HG02970 (cell line): ENCODE data around the gene IL36G.

ENCODE experiments used
- ATAC-seq: cut with Tn5 transposase; IDR thresholded peaks from one replicate; pipeline ENCODE4 v1.9.1; 2021; ENCODE audit warnings: mild to moderate bottlenecking, moderate library complexity, moderate number of reproducible peaks; ENCODE audit not compliant: unreplicated experiment, low FRiP score

The IL36G gene

GRCh38 chr2:112967023-112967422 is 10.8 kb upstream of the IL36G start:
- ATAC-seq, result no peak

GRCh38 chr2:112972423-112973086 is 5.3 kb upstream of the IL36G start:
- ATAC-seq, result no peak

GRCh38 chr2:112973156-112973555 is 4.7 kb upstream of the IL36G start:
- no peak for ATAC-seq

DNA sequence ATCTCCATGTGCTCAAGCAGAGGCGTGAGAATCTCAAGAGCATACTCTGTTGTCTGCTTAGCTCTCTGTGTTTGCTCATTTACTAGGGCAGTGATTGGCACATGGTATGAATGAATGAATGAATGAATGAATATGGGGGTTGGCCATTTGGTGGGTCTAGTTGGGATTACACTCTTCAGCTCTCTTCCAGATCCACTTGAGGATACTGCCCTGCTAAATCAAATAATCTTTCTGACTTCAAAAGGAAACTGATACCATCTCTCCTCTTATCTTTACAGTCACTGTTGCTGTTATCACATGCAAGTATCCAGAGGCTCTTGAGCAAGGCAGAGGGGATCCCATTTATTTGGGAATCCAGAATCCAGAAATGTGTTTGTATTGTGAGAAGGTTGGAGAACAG is 1.9 kb downstream of the IL36G start:
- no peak for ATAC-seq

- ATAC-seq, result no peak
Observed at GRCh38 chr2:112980537-112980936, 2.7 kb downstream of the IL36G start.

GRCh38 chr2:112985090-112985489 is 7.3 kb downstream of the IL36G start:
- ATAC-seq, result no peak

- no peak for ATAC-seq
Observed at GRCh38 chr2:112989611-112990010, 11.8 kb downstream of the IL36G start.

DNA sequence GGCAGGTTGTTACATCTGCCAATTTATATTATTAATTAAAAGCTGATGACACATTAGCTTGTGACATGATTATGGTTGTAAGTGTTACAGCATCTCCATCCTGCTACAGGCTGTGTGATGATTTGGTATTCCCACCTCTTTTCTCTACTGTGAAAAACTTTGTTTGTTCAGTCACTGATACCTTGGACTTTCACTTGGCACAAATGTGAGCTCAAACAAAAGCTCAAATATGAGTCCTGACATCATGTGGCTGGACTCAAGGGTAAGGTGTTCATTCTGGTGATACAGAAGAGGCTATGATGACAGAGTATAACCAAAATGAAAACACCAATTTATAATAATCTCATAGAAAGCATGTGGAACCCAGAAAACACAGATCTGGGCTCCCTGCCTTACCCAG is 16.0 kb downstream of the IL36G start:
- ATAC-seq, result no peak

DNA sequence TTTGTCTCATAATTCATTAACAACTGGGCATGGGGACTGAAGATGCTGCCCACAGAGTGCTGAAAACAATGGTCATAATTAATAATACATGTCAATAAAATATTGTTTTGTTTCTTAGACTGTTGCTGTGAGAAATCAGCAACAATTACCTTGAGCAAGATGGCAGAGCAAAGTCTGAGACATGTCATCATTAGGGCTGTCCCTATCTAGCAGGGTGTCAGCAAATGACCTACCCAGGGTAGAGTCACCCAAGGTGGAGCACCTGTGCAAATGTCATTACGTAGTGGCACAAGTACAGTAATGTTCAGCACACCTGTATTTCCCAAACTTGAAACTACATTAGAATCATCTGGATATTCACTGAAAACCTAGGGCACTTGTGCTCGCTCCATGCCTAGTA is 16.8 kb downstream of the IL36G start:
- ATAC-seq, result no peak

DNA sequence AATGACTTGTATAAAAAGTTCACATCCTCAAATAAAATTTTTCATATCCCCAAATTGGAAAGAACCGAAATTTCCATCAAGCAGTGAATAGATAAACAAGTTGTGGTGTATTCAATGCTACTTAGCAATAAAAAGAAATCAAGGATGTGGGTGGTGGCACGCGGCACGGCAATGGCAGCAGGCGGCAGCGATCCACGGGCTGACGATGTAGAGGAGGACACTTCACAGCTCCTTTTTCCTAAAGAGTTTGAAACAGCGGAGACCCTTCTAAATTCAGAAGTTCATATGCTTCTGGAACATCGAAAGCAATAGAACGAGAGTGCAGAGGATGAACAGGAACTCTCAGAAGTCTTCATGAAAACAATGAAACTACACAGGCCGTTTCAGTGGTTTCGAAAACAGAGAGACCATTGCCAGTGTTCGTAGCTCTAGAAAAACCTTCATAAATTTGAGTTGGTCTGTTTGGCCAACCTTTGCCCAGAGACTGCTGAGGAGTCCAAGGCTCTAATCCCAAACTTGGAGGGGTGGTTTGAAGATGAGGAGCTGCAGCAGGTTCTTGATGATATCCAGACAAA is 17.6 kb downstream of the IL36G start:
- no peak for ATAC-seq

DNA sequence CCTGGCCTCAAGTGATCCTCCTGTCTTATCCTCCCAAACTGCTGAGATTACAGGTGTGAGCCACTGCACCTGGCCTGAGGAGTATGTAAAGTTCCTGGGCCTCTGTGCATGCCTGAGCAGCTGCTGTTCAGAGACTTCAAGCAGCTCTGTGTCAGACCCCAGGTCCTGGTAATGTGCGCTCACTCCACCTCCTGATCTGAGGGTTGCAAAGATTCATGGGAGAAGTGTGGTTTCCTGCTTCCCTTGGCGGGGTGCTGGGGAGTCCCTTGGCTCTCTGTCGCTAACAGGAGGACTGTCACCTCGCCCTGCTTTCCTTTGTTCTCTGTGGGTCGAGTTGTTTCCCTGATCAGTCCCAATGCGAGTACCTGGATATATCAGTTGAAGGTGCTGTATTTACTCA is 18.8 kb downstream of the IL36G start:
- ATAC-seq, result no peak

- no peak for ATAC-seq
Observed at GRCh38 chr2:112997151-112997550, 19.3 kb downstream of the IL36G start.

DNA sequence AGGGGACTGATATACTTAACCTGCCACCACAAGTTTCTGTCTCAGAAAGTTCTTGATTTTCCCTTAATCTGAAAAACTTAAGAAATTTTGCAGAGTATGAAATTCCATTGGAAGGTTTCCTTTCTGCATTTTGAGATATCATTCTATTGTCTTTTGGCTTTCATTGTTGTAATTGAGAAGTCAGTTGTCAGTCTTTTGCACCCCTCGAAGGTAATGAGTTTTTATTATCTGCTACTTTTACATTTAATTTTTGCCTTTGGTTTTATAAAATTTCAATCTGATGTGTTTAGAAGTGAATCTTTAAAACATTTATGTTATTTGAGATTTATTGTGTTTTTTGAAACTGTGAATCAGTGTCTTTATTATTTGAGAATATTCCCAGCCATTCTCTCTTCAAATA is 22.6 kb downstream of the IL36G start:
- no peak for ATAC-seq

DNA sequence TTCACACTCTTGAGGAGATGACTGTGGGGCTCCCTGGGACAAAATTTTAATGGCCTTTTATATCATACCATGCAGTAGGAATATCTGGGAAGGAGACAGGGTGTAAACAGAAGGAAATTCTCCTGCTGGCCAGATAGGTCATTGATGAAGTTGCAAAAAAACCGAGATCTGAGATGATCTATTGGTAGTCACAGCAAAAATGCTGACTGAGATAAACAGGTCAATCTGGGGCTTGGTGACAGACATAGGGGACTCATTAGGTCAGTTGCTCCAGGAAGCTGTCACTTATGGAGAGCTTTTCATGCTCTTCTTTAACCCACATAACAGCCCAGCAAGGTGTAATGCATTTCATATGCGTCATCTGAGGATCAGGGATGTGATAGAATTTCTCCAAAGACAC is 24.9 kb downstream of the IL36G start:
- no peak for ATAC-seq

DNA sequence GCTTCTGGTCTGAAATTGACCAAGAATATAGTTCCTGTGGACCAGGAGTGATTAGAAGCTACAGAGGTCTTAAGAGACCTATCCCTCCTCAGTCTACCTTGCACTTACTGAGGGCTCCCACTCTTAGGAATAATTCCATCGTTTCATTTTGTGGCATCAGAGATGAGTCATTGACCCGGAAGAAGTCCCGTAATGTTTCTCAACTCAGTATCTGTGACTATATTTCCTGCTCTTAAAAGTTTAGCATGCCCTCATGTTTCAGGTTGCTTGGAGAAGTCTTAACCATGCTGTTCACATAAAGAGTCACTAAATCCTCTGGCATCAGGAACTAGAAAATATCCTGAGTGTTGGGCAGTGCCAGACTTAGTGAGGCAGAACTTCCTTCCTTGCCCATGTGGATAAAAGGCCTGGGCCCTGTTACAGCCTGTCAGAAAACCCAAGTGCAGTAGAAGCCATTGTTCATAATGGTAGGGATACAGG is 27.3 kb downstream of the IL36G start, which contains the start of gene IL36A:
IL36A (plus strand) TSS at position 430 of the 480 bp plus-strand sequence. CDS start 413 bp downstream, outside the sequence.
- no peak for ATAC-seq

DNA sequence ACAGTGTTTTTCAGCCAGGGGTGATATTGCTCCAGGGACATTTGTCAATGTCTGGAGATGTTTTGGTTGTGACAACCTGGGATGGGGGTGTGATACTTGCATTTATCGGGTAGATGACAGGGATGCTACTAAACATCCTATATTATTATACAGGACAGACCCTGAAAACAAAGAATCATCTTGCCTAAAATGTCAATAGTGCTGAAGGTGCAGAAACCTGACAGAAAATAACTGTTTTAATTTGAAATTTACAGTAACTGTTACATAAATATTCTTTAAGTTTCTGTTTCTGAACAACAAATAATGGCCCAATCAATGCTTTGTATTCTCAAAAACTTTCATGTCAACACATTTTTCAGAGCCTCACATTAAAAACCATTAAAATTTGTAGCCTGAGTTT is 29.4 kb downstream of the IL36G start:
- no peak for ATAC-seq

GRCh38 chr2:113009622-113010021 is 31.8 kb downstream of the IL36G start:
- ATAC-seq, result no peak

GRCh38 chr2:113010088-113010487 is 32.3 kb downstream of the IL36G start:
- no peak for ATAC-seq

DNA sequence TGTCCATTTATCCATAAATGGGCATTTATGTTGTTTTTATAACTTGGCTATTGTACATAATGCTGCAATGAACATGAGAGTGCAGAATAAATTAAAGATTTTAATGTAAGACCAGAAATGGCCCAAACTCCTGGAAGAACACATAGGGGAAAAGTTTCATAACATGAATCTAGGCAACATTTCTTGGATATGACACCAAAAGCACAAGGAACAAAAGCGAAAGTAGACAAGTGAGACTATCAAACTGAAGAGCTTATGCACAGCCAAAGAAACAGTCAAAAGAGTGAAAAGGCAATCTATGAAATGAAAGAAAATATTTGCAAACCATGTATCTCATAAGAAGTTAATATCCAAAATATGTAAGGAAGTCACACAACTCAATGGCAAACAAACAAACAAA is 33.3 kb downstream of the IL36G start:
- ATAC-seq, result no peak

DNA sequence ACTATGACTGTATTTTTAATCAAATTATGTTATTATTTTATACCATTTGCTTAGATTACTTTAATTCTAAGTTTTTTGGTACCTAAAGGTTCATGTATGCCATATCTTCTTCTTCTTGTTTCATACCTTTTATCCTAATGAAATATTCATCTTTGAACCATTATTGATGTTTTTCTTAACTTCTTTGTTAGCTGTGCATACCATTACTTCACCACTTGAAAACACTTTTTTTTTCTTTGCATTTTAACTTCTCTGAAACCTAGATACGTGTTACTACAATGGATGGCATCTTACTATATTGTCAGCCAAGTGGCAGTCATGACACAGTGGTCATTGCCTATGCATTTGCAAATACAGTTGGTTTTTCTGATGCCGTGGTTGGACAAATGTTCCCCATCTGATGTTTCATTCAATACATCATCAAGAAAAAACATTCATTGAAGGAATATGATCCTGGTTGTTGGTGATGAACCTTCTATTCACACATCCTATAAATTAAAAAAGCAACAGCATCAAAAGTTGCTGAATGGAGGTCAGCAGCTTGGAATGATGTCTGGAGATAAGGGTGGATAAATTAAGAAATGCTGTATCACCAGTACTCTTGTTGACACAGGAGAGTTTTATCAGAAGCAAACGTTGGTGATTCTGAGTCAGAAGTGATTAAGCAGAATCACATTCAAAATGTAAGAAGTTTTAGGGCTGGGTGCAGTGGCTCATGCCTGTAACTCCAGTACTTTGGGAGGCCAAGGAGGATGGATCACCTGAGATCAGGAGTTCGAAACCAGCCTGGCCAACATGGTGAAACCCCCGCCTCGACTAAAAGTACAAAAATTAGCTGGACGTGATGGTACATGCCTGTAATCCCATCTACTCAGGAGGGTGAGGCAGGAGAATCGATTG is 34.9 kb downstream of the IL36G start:
- no peak for ATAC-seq

GRCh38 chr2:113013336-113013661 is 35.5 kb downstream of the IL36G start:
- ATAC-seq, result no peak
